NCI-H1436 (cell line): ENCODE measurements around the gene MEN1.

Experiments used
- DNase-seq: peaks from one replicate; lab custom pipeline; 2025; lab: John Stamatoyannopoulos, UW

Gene MEN1

DNA sequence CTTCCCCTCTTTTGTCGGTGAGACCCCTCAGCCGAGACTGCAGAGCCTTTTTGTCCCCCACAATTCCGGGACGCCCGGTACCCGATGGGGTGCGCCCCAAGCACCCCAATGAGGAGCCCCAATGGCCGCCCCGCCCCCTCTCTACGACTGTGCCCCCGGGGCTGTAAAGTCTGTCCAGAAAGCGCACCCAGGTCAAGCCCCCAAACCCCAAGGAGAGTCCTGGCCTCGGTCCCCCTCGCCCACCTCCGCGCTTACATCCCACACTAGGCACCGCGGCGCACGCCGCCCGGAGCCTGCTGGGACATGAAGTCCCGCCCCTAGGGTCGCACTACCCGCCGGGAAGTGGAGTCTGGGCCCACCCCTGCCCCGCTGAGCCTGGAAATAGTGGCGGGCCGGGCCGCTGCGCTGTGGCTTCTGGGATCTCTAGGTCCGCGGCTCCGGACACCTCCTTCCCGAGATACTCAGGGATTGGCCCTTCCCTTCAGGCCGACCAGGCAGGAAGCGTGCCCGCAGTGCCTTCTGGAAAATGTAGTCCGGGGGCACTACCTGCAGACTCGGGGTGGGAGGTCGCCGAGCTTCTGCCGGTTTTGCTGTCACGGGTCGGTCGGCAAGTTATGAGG is at the start of gene MEN1:
TSS of gene MEN1 (minus strand) at position 281 of the 620 bp plus-strand sequence. CDS start 442 bp downstream, outside the sequence.
- DNase-seq, result peak; percentile 93

DNA sequence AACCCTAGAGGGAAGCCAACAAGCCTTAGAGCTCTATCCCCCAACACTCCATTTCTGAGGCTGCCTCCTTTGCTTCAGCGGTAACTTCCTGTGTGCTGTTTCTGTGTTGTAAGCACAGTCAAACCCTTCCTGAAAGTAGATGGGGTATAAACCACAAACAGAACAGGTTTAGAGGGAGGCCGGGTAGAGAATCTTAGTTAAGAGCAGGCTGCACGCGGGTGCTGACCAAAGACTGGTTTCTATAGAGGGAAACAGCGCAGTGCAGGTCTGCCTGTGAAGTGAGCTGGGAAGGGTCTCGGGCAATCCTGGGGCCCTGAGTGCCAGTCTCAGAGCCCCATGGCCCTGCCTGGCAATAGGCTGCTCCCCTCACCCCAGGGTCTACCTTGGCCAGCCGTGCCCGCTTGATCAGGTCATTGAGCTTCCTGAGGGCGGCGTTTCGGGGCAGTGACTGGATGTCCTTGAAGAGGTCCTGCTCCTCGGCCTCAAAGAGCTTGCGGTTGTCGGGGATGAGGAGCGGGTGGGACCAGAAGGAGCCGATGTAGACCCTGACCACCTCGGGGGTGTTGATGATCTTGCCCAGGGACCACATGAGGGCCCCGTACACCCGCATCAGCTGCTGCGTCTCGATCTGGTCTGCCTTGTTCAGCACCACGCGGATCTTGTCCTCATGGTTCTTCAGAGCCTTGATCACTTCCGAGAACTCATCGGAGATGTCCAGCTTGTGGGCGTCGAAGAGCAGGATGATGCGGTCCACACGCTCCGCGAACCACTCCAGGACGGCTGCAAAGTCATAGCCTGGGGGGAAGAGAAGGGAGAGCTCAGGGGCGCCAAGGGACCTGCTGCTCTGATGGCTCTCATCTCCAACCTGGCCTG is 49.4 kb upstream of the MEN1 start:
- no peak for DNase-seq

DNA sequence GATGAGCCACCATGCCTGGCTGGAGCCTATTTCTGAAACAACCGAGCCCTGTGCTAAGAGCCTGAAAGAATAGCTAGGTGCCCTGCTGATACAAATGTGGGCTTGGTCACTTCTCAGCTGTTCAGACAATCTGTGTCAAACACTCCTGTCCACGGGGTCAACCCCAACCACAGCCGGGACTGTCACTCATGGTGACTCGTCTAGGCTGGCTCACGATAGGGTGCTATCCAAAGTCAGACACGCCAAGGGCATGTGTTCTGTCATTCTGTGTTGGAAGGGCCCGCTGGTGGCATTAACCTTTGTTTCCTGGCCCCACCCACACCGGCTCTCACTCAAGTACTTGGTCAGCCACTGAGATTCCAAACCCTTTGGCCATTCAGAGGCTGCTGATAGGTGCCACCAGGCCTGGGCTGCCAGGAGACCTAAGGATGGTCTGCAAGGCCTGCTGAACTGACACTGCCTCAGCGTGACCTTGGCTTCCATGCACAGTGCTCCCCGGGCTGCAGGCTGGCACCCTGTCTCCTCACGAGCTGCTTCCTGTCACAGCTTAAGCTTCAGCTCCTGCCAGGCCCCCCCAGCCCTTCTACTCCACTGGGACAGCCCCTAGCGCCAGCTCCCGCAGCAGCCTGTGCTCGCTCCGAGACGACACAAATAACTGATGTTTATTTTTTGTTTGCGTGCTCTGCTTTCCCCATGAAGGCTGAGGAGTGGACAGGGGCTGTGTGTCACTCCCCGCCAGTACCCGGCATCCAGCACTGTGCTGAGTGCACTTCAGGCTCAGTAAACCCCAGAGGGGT is 48.3 kb upstream of the MEN1 start:
- no peak for DNase-seq

DNA sequence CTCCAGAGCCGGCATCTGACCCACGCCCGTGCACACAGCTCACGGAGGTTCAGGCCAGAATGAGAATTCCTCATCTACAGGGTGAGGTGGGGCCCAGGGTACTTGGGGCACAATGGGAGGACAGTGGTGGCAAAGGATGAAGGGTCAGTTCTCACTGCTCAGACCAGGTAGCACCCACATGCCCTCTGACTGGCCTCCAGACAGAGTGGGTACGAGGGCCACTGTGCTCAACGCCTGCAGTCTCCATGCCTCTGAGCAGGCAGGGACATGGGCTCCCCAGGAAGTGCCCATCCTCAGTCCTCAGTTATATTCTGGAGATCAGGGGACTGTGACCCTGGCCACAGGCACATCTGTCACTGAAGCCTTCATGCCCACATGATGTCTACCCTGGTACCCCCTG is 47.1 kb upstream of the MEN1 start:
- DNase-seq, result no peak

DNA sequence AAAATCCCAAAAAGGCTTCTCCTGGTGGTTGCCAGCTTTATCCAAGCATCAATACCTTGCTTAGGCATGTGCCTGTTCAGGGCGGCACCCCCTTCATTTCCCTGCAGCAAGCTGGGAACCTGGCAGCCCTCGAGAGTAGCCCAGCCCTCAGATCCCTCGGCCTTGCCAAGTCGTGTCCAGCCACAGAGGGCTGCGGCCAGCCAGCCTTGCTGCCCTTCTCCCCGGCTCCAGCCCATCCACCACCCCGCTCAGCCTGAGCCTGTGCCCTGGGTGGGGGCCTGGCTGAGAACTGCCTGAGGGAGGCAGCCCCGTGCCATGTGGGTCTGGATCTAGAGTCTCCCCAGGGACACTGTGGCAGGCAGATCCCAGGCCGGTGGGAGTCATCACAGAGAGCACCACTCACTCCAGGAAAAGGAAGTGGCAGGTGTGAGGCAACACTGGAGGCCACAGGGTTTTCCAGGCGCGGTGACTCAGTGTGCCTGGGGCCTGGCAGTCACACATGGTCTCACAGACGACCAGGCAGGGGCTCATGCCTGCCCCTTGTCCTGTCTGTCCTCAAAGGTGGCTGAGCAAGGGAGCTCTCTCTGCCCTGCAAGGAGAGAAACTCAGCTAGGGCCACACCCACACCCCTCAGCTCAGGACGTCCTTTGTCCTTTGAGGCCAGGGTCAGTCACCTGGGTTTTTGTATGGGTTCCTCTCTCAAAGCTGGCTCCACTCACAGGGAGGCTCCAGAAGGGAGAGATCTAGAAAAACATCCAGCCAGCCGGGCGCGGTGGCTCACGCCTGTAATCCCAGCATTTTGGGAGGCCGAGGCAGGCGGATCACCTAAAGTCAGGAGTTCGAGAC is 46.3 kb upstream of the MEN1 start:
- no peak for DNase-seq

DNA sequence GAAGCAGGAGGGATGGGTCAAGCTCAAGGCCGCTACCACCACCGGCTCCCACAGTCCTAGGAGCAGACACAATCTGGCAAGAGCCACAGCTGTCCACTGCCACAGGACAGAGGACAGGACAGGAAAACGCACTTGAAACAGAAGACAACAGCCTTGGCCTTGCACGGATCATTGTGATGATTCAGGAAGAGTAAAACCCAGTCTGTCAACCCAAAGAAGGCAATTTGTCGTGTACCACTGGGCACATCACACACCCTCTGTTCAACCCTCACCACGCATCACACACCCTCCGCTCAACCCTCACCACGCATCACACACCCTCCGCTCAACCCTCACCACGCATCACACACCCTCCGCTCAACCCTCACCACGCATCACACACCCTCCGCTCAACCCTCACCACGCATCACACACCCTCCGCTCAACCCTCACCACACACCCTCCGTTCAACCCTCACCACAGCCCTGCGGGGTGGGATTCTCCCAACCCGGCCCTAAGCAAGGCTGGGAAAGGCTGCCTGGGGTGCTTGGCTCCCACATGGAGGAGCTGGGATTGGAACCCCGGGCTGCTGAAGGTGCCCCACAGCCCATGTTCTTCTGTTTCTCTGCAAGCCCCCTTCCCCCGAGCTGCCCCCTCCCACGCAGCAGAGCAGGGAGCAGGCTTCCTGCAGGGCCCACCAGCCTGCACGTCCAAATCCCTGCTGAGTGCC is 45.4 kb upstream of the MEN1 start:
- no peak for DNase-seq

DNA sequence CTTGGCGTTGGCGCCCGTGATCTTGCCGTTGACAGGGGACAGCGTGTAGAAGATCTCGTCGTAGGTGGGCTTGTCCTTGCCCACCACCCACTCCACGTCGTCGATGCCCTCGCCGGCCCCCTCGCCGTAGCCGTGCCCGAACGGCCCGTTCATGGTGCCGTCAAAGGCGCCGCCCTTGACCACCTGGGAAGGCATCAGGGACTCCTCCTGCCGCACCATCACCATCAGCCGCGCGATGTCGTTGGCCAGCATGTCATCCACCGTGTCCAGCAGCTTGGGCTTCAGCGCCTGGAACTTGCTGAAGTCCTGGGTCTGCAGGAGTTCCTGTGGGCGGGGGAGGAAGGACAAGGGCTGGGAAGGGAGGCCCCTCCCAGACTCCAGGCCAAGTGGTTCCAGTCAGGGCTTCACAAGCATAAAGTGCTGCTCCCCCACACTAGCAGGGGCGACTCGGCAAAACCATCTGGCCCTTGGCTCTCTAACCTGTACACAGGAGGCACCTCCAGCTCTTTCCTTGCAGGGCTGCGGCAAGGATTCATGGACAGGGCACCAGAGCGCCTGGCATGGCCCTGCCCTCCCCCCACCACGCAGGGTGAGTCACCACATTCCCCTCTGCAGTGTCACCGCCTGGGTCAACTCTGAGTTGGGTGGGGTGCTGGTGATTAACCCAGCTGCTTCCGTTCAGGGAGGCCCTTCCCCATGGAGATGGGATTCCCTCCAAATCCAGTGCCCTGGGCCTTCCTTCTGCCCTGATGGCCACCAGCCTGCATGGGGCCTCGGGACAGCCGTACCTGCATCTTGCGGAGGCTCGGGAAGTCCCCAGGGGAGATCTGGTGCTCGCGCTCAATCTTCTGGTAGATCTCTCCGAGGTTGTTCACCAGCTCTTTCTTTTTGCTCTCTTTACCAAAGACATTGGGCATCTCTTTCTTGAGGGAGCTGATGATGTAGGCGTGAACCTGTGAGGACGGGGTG is 44.5 kb upstream of the MEN1 start:
- no peak for DNase-seq

DNA sequence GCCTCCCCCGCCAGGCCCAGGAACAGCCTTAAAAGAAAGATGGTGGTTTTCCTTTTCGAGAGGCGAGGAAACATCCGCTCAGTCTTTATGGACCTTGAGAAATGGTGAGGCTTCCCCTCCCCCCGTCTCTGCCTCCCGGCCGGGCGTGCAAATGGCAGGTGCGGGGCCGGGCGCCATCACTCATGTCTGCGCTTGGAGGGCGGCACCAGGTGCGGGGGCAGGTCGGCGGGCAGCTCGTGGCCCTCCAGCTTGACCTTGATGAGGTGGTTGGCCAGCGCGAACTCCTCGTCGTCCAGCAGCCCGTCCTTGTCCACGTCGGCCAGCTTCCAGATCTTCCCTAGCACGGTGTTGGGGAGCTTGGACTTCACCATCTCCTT is 43.8 kb upstream of the MEN1 start:
- DNase-seq, result no peak

DNA sequence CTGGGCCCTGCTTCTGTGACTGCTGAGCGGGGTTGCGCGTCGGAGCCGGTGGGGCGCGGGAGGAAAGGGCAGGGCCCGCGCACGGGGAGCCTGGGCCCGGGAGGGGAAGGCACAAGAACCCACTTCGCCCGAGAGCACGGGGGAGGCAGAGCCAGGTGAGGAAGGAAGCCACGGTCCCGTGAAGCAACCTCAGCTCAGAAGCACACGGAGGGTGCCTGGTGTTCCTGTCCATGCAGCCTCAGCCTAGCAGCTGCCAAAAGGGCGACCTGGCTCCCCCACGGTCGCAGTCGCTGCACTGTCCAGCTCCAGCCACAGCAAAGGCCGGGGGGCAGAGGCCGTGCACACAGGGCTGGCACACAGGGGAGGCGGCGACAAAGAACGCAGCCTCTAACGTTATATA is 43.4 kb upstream of the MEN1 start:
- no peak for DNase-seq

DNA sequence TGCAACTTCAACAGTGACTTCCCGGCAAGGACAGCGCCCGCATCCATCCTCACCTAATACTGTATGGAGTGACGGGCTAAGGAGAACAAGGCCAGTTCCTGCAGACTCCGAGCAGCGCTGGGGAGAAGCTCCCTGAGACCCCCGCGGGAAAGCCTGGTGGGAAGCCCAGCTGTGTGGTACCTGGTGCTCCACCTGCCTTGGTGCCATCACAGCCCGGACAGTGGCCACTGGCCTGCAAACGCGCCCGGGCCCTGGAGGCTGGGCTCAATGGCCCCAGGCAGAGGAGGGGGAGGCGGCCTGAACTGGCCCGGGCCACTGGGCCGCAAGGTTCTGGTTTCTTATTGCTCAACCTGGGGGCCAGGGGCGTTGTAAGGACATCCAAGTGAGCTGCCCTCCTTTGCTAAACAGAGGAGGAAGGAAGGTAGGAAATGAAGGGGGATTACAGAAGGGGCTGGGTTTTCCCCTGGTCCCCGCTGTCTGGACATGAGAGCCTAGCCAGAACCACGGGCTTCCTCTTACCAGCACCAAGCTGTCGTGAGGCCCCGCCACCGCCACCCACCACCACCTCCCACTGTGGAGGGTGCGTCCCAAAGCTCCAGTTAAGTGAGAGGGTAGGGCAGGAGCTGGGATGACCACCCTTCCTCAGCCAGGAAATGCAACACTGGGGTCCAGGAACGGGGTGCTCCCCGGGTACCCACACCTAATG is 42.6 kb upstream of the MEN1 start:
- no peak for DNase-seq

DNA sequence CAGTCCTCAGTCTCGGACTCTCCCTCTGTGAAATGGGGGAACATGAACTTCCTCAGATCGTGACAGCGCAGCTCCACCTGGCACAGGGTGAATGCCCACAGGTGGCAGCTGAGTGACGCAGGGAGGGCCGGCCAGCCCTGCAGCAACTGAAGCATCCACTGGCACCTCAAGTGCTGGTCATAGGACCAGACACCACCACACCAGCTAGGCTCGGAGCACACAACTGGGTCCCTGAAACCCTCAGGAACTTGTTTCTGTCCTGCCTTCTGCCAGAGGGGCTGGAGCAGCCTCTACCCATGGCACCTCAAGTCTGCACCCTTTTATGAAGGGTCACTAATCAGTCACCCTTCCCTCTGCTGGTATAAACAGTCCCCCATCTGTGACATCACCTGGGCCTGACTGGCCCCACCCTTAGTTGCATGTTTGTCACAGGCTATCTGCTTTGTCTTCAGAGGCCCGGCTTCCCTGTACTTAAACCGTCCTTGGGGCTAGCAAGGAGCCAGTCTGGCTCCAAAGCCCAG is 41.5 kb upstream of the MEN1 start:
- DNase-seq, result no peak

DNA sequence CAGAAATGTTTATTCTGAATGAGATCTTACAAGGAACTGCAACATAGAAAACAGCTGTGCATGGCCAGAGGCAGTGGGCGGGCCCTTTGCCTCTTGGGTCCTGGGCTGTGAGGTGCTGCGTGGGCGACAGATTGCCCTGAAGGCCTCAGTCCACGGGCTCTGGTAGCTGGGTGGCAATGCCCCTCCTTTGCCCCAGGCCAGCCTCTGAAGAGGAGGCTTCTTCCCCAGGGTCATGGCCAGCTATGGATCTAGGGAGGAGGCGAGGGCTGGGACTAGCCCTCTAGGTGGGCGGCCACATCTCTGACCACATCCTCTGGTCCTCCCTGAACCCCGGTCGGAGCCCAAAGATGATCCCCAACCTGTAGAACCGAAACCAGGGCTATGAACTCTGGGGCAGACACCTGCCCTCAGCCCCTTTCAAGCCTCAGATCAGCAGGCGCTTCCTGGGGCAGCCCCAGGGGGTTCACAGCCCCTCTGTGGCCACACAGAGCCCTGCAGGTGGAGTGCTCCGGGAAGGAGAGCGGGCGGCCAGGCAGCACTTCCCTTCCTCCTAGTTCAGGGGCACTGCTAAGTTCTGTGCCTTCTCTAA is 40.7 kb upstream of the MEN1 start:
- no peak for DNase-seq

DNA sequence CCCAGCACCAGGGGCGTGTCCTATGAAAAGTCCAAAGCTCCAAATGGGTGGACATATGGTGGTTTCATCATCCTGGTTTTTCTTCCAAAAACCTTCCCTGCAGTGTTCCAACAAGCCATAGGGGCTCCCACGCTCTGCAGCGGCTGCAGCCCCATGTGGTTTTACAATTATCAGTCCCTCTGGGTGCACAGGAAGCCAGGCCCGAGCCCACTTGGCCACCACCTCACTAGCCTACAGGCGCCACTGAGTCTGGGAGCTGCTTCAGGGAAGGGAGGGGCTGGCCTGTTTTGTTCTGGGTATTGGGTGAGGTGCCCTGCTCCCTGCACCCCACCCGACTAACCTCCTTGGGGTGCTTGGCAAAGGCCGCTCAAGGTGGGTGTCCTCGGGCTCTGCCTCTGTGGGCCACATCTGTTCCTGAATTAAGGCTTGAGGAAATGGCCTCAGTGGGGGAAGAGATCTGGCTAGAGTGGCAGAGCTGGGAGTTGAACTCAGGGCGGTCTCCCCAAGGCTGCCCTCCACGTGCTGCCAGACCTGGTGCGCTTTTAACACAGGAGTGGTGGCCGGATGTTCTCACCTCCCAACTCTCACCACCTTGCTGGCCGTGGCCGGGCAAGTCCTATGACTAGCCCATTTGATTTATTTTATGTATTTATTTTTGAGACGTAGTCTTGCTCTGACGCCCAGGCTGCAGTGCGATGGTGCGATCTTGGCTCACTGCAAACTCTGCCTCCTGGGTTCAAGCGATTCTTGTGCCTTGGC is 39.4 kb upstream of the MEN1 start:
- no peak for DNase-seq

DNA sequence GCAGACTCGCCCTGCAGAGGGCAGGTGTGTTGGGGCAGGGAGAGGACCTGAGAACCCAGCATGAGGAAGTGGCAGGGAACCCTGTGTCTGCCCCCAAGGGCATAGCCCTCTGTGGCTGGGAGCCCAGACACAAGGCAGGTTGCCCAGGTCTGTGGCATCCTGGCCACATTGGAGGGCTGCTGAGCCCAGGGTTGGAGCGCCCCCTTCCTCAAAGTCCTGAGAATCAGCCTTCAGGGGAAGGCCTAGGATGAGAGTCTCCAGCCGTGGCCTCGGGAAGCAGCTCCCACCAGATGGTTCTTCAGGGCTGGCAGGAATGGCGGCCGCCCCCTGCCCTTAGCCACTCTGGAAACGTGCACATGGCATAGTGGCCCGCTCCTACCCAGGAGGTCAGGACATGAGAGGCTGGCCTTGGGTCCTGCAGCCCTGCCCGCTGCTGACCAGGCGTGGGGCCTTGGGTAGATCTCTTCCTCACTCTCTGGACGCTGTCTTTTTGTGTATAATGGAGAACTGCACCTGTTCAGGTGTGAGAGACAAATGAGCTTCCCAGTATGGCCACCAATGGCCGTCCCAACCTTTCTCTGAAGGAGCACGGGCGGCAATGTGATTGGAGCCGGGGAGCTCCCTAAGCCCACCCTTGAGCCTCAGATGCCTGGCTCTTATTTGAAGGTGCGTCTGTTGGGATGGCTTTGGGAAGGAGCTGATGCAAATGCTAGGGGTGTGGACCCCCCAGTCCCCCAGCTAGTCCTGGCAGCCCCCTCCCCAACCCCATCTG is 38.7 kb upstream of the MEN1 start:
- no peak for DNase-seq

DNA sequence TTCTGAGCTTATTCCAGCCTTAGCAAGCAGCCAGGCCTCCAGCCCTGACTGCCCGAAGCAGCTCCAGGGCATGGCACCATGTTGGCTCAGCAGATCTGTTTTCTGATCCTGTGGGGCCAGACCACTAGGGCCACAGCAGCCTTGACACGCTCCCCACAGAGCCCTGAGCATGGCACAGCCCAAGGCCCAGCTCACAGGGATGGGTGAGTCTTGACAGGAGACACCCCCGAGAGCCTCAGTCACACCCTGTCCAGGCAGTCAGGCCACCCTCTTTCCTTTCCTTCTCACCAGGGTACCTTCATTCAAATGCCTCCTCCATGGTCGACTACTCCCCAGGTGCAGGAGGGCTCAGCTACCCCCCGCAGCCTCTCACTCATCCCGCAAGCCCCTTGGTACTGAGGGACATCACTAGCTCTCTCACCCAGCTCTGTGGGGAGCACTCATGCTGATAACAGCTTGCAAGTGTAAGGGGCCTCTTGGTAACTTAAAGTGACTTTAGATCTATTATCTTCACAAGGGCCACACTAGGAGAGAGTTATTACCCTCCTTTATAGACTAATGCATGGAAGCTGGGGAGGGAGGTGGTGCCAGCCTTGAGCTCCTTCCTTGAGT is 38.0 kb upstream of the MEN1 start:
- no peak for DNase-seq

DNA sequence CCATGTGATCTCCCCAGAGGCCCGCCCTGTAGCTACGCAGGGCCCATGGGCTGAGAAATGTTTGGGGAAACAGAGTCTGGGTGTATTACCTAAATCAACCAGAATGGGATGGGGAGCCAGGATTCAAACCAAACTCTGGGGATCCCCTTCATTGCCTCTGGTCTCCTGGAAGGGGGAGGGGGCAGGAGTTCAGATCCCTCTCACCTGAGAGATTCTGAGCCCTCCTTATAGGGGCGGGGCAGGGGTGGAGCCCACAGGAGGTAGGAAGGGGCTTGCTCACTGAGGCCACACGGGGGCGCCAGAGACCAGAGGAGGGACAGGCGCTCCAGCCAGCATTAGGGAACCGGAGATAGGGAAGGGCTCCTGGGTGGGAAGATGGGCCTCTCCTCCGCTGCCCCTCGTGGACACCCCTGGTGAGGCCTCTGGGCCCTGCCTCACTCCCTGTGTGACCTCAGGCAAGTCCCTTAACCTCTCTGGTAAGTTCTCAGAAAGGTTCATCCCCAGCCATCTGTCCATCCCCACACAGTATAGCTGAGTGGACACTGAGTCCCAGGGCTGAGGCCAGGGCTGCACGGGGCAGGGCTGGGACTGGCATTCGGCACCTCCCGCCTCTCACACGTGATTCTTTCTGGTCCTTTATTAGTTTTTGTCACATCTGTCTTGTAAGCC is 36.8 kb upstream of the MEN1 start:
- DNase-seq, result peak; percentile 94
